Measurements from ENCODE around the gene PALD1. TPM values are rescaled to one million over a fixed set of nuclear protein-coding genes. Genes with fewer than 3 reads are reported as not detected.
"Not testable (repeated sequence)": the region's sequence is repeated elsewhere in the genome, so short reads cannot be mapped to it uniquely, and the experiment has no call there.

Gene PALD1
- polyA plus RNA-seq, 3 donors, result 0.04 to 0.11 TPM; not detected in 1

DNA sequence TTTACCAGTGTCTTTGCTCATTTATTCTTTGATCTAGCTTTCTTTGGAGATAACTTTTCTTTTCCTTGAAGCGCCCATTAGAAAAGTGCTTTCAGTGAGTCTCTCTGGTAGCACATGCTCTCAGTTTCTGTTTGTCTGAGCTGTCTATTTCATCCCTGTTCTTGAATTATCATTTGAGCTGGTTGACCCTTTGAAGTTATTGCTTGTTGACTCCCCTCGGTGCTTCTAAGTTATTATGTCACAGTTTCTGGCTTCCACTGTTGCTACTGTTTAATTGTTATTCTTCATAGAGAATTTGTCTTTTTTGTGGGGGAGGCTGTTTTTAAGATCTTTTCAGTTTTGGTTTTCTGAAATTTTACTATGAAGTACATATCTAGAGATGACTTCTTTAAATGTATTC lies 135.4 kb downstream of the PALD1 start:
- intact Hi-C loops (cut with micrococcal nuclease), result no loop called here
- H3K4me3 Mint-ChIP-seq, result no peak overlapping the region

DNA sequence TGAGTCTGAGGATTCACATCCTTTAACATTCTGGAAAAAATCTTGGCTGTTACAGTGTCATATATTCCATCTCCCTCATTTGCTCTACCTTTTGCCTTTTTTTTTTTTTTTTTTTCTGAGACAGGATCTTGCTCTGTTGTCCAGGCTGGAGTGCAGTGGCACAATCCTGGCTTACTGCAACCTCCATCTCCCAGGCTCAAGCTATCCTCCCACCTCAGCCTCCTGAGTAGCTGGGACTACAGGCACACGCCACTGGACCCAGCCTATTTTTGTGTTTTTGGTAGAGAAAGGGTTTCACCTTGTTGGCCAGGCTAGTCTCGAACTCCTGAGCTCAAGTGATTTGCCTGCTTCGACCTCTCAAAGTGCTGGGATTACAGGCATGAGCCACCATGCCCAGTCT lies 135.8 kb downstream of the PALD1 start:
- H3K27ac ChIP-seq (ENCODE audit: low read depth in 1 of 2, low read length in 2 of 2); H3K27me3 ChIP-seq (ENCODE audit: control insufficient read depth in 2 of 2, insufficient read depth in 2 of 2, low read length in 2 of 2); H3K4me2 ChIP-seq (replicated peaks; ENCODE audit: extremely low read depth, low read length, poor library complexity, severe bottlenecking); H3K27me3 Mint-ChIP-seq (ENCODE audit: low read depth in 3 of 3); H3K36me3 ChIP-seq (replicated peaks in 1 of 2; ENCODE audit: control insufficient read depth in 1 of 2, insufficient read depth in 2 of 2, low read length in 2 of 2); H4K20me1 ChIP-seq (ENCODE audit: insufficient read depth, low read length); H3K4me1 ChIP-seq (ENCODE audit: control insufficient read depth in 1 of 2, insufficient read depth in 2 of 2, low read length in 2 of 2); H3K36me3 Mint-ChIP-seq; H3K9me3 Mint-ChIP-seq; H3K9me3 ChIP-seq (replicated peaks in 1 of 2; ENCODE audit: control insufficient read depth in 1 of 2, insufficient read depth in 1 of 2, low read length in 2 of 2); H3K27ac Mint-ChIP-seq; H3K9ac ChIP-seq (ENCODE audit: insufficient read depth, low read length, poor library complexity, severe bottlenecking); DNase-seq; H3K4me3 ChIP-seq (replicated peaks in 1 of 3; ENCODE audit: low read depth in 2 of 3, low read length in 3 of 3); intact Hi-C loops (cut with micrococcal nuclease); H3K4me3 Mint-ChIP-seq; H2AFZ ChIP-seq (ENCODE audit: insufficient read depth, low read depth, low read length, poor library complexity, severe bottlenecking); H3K79me2 ChIP-seq (ENCODE audit: insufficient read depth, low read length): not testable (repeated sequence)
- peaks cover 14% of the 10 kb centered on the region for H3K4me1 Mint-ChIP-seq
- 83% methylated on average over 1 of the region's 3 CpGs for WGBS (ENCODE audit: insufficient coverage)

More for the DNA sequence above, 135.4 kb downstream of the PALD1 start:
- H3K9me3 ChIP-seq (replicated peaks in 1 of 2; ENCODE audit: control insufficient read depth in 1 of 2, insufficient read depth in 1 of 2, low read length in 2 of 2), result no peaks in the 10 kb centered on the region
- H3K36me3 Mint-ChIP-seq, result no peaks in the 10 kb centered on the region
- H3K79me2 ChIP-seq (ENCODE audit: insufficient read depth, low read length), result no peaks in the 10 kb centered on the region
- H3K27me3 Mint-ChIP-seq (ENCODE audit: low read depth in 3 of 3), result peaks cover 0 to 1% (median 0%) of the 10 kb centered on the region in 3 donors
- H3K4me1 ChIP-seq (ENCODE audit: control insufficient read depth in 1 of 2, insufficient read depth in 2 of 2, low read length in 2 of 2), result peaks cover 0 to 6% of the 10 kb centered on the region in 2 donors
- H3K27me3 ChIP-seq (ENCODE audit: control insufficient read depth in 2 of 2, insufficient read depth in 2 of 2, low read length in 2 of 2), result no peaks in the 10 kb centered on the region
- no peaks in the 10 kb centered on the region for H4K20me1 ChIP-seq (ENCODE audit: insufficient read depth, low read length)
- peaks cover 14% of the 10 kb centered on the region for H3K4me1 Mint-ChIP-seq
- H3K4me2 ChIP-seq (replicated peaks; ENCODE audit: extremely low read depth, low read length, poor library complexity, severe bottlenecking), result no peak overlapping the region
- no peak for TF ChIP-seq CTCF (IDR thresholded peaks at IDR 0.05)
- no peak overlapping the region for H3K27ac ChIP-seq (ENCODE audit: low read depth in 1 of 2, low read length in 2 of 2)
- WGBS (ENCODE audit: insufficient coverage), result no CpG with 5 or more reads among the region's 2 CpGs
- no peak for DNase-seq
- H3K4me3 ChIP-seq (replicated peaks in 1 of 3; ENCODE audit: low read depth in 2 of 3, low read length in 3 of 3), result no peak overlapping the region
- H2AFZ ChIP-seq (ENCODE audit: insufficient read depth, low read depth, low read length, poor library complexity, severe bottlenecking), result no peak overlapping the region
- no peak overlapping the region for H3K9ac ChIP-seq (ENCODE audit: insufficient read depth, low read length, poor library complexity, severe bottlenecking)
- no peaks in the 10 kb centered on the region for H3K36me3 ChIP-seq (replicated peaks in 1 of 2; ENCODE audit: control insufficient read depth in 1 of 2, insufficient read depth in 2 of 2, low read length in 2 of 2)
- no peak overlapping the region for H3K27ac Mint-ChIP-seq
- H3K9me3 Mint-ChIP-seq, result peaks cover 0 to 6% (median 2%) of the 10 kb centered on the region in 7 donors
